C4-2B (cell line): Measurements from ENCODE around the gene PMIS2.

Experiments used
- H3K27ac ChIP-seq: fragments of 450-650 bp; 2 replicates; pipeline ENCODE4 v1.5.1; 2017
- ZFX ChIP-seq: fragments of 450-650 bp; IDR thresholded peaks from 2 replicates; pipeline ENCODE4 v1.6.1; 2017
- TF ChIP-seq, protein P1 (sequence below): fragments of 450-650 bp; conservative IDR thresholded peaks from 2 replicates; pipeline ENCODE4 v1.5.1; 2017; ENCODE audit warnings: mild to moderate bottlenecking

The PMIS2 gene

DNA sequence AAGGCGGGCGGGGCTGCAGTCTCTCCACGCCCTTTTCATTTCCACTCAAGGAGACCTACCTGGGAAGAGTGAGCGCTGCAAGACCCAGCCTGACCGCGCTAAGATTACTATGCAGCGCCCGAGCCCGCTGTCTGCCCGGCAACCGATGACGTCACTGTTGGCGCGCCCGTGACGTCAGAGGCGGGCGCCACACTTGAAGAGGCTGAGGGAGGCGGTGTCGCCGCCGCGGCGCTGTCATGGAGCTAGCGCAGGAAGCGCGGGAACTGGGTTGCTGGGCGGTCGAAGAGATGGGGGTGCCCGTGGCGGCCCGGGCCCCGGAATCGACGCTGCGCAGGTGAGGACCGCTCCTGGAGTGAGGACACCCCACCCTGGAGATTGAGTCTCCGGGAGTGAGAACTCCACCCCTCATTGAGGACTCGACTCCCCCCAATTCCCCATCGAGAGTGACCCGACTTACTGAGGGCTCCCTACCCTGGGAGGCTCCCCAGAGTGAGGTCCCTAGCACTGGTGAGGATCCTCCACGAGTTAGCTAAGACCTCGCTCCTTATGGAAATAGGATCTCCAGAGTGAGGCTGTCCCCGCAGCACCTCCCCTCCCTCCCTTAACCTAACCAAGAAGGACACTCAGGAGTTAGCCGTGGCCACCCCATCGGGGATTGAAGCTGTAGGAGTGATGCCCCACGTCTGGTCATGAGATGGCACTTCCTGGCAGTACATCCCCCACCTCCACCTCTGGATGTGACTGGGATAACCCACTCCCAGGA is 26.8 kb downstream of the PMIS2 start, which contains the start of gene HAUS5:
TSS of gene HAUS5 (plus strand) at position 177 of the 763 bp plus-strand sequence. CDS start at position 237, 60 bp downstream.
- TF ChIP-seq ZFX = no peak
- TF ChIP-seq, protein P1, sequence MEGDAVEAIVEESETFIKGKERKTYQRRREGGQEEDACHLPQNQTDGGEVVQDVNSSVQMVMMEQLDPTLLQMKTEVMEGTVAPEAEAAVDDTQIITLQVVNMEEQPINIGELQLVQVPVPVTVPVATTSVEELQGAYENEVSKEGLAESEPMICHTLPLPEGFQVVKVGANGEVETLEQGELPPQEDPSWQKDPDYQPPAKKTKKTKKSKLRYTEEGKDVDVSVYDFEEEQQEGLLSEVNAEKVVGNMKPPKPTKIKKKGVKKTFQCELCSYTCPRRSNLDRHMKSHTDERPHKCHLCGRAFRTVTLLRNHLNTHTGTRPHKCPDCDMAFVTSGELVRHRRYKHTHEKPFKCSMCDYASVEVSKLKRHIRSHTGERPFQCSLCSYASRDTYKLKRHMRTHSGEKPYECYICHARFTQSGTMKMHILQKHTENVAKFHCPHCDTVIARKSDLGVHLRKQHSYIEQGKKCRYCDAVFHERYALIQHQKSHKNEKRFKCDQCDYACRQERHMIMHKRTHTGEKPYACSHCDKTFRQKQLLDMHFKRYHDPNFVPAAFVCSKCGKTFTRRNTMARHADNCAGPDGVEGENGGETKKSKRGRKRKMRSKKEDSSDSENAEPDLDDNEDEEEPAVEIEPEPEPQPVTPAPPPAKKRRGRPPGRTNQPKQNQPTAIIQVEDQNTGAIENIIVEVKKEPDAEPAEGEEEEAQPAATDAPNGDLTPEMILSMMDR = no peak
- H3K27ac ChIP-seq = peak within 1 kb of the TSS; percentile 76

DNA sequence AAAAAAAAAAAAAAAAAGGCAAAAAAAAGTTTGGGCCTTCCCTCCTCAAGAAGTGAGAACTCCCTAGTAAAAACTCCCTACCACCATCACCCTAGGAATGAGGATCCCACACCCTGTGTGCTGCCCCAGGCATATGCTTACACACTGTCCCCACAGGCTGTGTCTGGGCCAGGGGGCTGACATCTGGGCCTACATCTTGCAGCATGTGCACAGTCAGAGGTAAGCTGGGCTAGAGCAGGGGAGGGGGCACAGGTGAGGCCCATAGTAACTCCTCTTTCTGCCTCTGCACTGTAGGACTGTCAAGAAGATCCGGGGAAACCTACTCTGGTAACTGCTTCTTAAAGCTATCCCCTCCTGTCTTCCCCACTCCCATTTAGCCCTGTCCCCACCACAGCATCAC is 27.6 kb downstream of the PMIS2 start:
- H3K27ac ChIP-seq = no peak overlapping the region; the same call in 1 of the 2 replicates
- TF ChIP-seq, protein P1 = no peak
- no peak for TF ChIP-seq ZFX

DNA sequence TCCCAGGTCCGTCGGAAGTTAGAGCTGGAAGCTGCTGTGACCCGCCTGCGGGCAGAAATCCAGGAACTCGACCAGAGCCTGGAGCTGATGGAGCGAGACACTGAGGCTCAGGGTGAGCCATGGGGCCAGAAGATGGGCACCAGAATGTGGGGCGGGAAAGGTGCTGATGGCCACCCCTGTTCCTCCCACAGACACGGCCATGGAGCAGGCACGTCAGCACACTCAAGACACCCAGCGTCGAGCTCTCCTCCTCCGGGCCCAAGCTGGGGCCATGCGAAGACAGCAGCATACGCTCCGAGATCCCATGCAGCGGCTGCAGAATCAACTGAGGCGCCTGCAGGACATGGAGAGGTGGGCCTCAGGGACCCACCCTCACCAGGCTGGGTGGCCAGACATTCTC is 29.1 kb downstream of the PMIS2 start:
- H3K27ac ChIP-seq = no peak overlapping the region
- TF ChIP-seq ZFX = no peak
- TF ChIP-seq, protein P1 = no peak

DNA sequence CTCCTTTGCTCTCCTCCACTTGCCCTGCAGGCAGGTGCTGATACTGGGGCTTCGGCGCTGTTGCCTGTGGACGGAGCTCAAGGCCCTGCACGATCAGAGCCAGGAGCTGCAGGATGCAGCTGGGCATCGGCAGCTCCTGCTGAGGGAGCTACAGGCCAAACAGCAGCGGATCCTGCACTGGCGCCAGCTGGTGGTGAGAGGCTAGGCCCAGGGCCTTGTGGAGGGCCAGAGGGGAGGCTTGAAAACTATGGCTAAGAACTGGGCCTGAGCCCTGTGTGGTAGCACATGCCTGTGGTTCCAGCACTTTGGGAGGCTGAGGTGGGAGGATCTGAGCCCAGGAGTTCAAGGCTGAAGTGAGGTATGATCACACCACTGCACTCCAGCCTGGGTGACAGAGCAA is 32.9 kb downstream of the PMIS2 start:
- no peak for TF ChIP-seq ZFX
- TF ChIP-seq, protein P1 = no peak
- no peak overlapping the region for H3K27ac ChIP-seq

DNA sequence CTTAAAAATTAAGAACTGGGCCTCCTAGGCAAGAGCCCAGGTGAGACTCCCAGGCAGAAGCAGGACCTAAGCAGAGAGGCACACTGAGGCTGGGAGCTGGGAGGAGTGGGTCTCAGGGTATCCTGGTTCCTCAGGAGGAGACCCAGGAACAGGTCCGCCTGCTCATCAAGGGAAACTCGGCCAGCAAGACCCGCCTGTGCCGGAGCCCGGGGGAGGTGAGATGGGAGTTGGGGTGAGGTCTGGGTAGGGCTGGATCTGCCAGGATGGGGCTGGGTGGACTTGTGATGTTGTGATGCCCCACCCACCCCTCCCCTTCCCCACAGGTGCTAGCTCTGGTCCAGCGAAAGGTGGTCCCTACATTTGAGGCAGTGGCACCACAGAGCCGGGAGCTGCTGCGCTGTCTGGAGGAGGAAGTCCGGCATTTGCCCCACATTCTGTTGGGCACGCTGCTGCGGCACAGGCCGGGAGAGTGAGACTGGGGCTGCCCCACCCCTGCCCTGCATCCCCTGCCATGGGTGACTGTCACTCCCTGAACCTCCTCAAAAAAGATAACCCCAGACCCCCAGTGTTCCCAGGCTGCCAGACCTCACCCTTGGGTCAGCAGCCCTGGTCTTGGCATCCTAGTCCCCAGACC is 33.4 kb downstream of the PMIS2 start:
- no peak overlapping the region for H3K27ac ChIP-seq
- no peak for TF ChIP-seq ZFX
- TF ChIP-seq, protein P1 = no peak

DNA sequence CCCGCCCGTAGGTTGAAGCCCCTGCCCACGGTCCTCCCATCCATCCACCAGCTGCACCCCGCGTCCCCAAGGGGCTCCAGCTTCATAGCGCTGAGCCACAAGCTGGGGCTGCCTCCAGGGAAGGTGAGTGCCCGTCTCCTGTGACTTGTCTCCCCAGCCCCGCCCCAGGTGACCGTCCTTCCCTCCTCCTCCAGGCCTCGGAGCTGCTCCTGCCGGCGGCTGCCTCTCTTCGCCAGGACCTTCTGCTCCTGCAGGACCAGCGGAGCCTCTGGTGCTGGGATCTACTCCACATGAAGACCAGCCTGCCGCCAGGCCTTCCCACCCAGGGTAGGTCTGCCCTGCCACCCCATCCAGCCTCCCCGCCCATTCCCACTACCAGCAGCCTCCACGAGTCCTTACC is 34.0 kb downstream of the PMIS2 start:
- TF ChIP-seq, protein P1 = no peak
- no peak for TF ChIP-seq ZFX
- no peak overlapping the region for H3K27ac ChIP-seq

DNA sequence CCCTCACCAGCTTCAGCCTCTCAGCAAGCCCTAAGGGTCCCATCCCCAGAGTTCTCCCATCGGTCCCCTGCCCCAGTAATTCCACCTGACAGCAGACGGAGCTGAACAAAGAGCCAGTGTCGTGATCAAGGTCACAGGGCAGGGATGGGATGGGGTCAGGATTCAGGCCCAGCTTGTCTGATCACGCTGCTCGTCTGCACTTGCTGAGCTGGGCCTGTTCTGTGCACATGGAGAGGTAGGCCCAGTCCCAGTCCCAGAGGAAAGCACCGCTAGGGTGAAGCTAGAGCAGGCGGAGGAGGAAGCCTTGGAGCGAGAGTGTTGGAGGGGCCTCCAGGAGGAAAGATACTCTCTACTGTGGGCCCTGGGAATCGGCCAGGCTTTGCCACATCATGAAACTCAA is 35.7 kb downstream of the PMIS2 start:
- no peak overlapping the region for H3K27ac ChIP-seq

More for the DNA sequence above, 35.7 kb downstream of the PMIS2 start:
- TF ChIP-seq ZFX = no peak
